ENCODE measurements around the gene PEX7.

GRCh38 chr6:136863752-136864151 is 41.4 kb downstream of the PEX7 start:
- TF ChIP-seq SUZ12 (IDR thresholded peaks at IDR 0.05; ENCODE audit: extremely low read depth, insufficient read depth, insufficient read length), result no peak
- TF ChIP-seq YY1 (IDR thresholded peaks at IDR 0.05; ENCODE audit: insufficient read depth, insufficient read length), result no peak
- TF ChIP-seq ZNF274 (IDR thresholded peaks at IDR 0.05; ENCODE audit: low read depth, low read length), result no peak

All from NT2/D1 (cell line).